ENCODE measurements around the gene EYA3. TPM values are rescaled to one million over a fixed set of nuclear protein-coding genes. Genes with fewer than 3 reads are reported as not detected.

Gene EYA3
- total and polyA plus RNA-seq, 10 of the 15 experiments (the other 5 are each of a cell fraction or from before 2014, with no cell fraction given), result 13.0 to 46.6 (median 23.4) TPM

DNA sequence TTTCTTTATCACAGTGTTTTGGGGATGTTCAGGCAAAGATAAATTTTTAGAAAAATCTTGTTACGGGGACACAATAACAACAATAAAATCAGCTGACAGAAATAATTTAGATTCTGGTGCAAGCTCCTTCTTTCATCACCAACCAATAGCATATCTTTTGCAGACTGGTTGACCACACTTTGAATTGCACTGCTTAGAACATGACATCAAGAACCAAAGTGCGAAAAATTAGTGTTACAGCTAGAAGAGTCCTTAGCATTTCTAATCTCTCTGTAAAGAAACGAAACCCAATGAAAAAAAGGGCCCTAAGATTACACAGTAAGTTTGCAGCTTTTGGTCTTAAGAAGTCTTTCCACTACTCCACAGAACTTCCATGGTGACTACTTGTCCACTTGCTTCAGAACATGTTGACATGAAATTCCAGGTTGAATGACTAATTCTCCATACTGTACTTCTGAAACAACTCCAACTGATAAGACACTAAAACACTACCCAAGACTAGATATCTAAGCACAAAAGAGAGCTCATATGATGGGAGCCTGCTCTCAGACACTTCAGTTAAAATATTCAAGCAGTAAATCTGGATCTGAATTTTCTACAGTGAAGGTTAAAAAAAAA lies 97.4 kb downstream of the EYA3 start:
- 73% methylated on average over 3 of the region's 3 CpGs for WGBS (ENCODE audit: insufficient coverage, insufficient replicate concordance, low lambda C conversion rate, missing lambda C conversion rate)
- RAD21 ChIA-PET (ENCODE audit: unreplicated experiment), result interaction anchor here (0.7 kb wide), 1 partner anchor 159 kb away, joined by 3 read pairs; no protein-coding TSS in a partner anchor
- H3K4me2 ChIP-seq (ENCODE audit: control insufficient read depth, insufficient read depth), result no peak overlapping the region
- no peak overlapping the region for H3K27ac ChIP-seq (ENCODE audit: control insufficient read depth, insufficient read depth)
- intact Hi-C loops (cut with micrococcal nuclease; ENCODE audit: unreplicated experiment) (no loop called here), in situ Hi-C loops (cut with MboI) (no loop called here)
- no peak for FAIRE-seq
- no peaks in the 10 kb centered on the region for H3K79me2 ChIP-seq (ENCODE audit: control insufficient read depth, insufficient read depth, low read length)
- H3K27me3 ChIP-seq (replicated peaks in 1 of 2; ENCODE audit: control insufficient read depth in 2 of 2, insufficient read depth in 2 of 2, low read length in 1 of 2), result no peaks in the 10 kb centered on the region
- H2AFZ ChIP-seq (ENCODE audit: control insufficient read depth, low read depth, low read length), result no peak overlapping the region
- peaks cover 7 to 32% of the 10 kb centered on the region in 2 experiments for H3K36me3 ChIP-seq (ENCODE audit: control insufficient read depth in 2 of 2, insufficient read depth in 2 of 2, low read length in 1 of 2)
- ATAC-seq, result no peak
- TF ChIP-seq, protein P1, sequence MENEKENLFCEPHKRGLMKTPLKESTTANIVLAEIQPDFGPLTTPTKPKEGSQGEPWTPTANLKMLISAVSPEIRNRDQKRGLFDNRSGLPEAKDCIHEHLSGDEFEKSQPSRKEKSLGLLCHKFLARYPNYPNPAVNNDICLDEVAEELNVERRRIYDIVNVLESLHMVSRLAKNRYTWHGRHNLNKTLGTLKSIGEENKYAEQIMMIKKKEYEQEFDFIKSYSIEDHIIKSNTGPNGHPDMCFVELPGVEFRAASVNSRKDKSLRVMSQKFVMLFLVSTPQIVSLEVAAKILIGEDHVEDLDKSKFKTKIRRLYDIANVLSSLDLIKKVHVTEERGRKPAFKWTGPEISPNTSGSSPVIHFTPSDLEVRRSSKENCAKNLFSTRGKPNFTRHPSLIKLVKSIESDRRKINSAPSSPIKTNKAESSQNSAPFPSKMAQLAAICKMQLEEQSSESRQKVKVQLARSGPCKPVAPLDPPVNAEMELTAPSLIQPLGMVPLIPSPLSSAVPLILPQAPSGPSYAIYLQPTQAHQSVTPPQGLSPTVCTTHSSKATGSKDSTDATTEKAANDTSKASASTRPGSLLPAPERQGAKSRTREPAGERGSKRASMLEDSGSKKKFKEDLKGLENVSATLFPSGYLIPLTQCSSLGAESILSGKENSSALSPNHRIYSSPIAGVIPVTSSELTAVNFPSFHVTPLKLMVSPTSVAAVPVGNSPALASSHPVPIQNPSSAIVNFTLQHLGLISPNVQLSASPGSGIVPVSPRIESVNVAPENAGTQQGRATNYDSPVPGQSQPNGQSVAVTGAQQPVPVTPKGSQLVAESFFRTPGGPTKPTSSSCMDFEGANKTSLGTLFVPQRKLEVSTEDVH (IDR thresholded peaks at IDR 0.05; ENCODE audit: low read depth, partially characterized antibody), result no peak
- TF ChIP-seq, protein P2, sequence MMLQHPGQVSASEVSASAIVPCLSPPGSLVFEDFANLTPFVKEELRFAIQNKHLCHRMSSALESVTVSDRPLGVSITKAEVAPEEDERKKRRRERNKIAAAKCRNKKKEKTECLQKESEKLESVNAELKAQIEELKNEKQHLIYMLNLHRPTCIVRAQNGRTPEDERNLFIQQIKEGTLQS (IDR thresholded peaks at IDR 0.05; ENCODE audit: borderline replicate concordance, extremely low read depth, low read depth, low read length), result no peak
- no peak for TF ChIP-seq BACH1 (IDR thresholded peaks at IDR 0.05; ENCODE audit: borderline replicate concordance)
- TF ChIP-seq MXI1 (IDR thresholded peaks at IDR 0.05; ENCODE audit: low read depth, low read length), result no peak
- TF ChIP-seq CBFB (IDR thresholded peaks at IDR 0.05; ENCODE audit: low read depth), result no peak
- no peak for TF ChIP-seq RB1 (IDR thresholded peaks at IDR 0.05; ENCODE audit: borderline replicate concordance)
- TF ChIP-seq, protein P3, sequence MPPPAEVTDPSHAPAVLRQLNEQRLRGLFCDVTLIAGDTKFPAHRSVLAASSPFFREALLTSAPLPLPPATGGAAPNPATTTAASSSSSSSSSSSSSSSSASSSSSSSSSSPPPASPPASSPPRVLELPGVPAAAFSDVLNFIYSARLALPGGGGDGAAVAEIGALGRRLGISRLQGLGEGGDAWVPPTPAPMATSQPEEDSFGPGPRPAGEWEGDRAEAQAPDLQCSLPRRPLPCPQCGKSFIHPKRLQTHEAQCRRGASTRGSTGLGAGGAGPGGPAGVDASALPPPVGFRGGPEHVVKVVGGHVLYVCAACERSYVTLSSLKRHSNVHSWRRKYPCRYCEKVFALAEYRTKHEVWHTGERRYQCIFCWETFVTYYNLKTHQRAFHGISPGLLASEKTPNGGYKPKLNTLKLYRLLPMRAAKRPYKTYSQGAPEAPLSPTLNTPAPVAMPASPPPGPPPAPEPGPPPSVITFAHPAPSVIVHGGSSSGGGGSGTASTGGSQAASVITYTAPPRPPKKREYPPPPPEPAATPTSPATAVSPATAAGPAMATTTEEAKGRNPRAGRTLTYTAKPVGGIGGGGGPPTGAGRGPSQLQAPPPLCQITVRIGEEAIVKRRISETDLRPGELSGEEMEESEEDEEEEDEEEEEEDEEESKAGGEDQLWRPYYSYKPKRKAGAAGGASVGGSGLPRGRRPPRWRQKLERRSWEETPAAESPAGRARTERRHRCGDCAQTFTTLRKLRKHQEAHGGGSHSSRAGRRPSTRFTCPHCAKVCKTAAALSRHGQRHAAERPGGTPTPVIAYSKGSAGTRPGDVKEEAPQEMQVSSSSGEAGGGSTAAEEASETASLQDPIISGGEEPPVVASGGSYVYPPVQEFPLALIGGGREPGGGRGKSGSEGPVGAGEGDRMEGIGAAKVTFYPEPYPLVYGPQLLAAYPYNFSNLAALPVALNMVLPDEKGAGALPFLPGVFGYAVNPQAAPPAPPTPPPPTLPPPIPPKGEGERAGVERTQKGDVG (CRISPR knock-in tag; IDR thresholded peaks at IDR 0.05), result no peak
- TF ChIP-seq, protein P4, sequence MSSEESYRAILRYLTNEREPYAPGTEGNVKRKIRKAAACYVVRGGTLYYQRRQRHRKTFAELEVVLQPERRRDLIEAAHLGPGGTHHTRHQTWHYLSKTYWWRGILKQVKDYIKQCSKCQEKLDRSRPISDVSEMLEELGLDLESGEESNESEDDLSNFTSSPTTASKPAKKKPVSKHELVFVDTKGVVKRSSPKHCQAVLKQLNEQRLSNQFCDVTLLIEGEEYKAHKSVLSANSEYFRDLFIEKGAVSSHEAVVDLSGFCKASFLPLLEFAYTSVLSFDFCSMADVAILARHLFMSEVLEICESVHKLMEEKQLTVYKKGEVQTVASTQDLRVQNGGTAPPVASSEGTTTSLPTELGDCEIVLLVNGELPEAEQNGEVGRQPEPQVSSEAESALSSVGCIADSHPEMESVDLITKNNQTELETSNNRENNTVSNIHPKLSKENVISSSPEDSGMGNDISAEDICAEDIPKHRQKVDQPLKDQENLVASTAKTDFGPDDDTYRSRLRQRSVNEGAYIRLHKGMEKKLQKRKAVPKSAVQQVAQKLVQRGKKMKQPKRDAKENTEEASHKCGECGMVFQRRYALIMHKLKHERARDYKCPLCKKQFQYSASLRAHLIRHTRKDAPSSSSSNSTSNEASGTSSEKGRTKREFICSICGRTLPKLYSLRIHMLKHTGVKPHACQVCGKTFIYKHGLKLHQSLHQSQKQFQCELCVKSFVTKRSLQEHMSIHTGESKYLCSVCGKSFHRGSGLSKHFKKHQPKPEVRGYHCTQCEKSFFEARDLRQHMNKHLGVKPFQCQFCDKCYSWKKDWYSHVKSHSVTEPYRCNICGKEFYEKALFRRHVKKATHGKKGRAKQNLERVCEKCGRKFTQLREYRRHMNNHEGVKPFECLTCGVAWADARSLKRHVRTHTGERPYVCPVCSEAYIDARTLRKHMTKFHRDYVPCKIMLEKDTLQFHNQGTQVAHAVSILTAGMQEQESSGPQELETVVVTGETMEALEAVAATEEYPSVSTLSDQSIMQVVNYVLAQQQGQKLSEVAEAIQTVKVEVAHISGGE (CRISPR knock-in tag; IDR thresholded peaks at IDR 0.05), result no peak
- TF ChIP-seq ZNF207 (IDR thresholded peaks at IDR 0.05; ENCODE audit: borderline replicate concordance), result no peak
- TF ChIP-seq GATAD2B (conservative IDR thresholded peaks at IDR 0.05; ENCODE audit: low read depth), result no peak
- no peak for TF ChIP-seq PAX5 (IDR thresholded peaks at IDR 0.05; ENCODE audit: borderline replicate concordance, low read depth, low read length)
- no peak for TF ChIP-seq NFIC (IDR thresholded peaks at IDR 0.05; ENCODE audit: low read depth, low read length)
- TF ChIP-seq CBX3 (IDR thresholded peaks at IDR 0.05; ENCODE audit: borderline replicate concordance, low read depth), result no peak
- no TSS peak for BruUV-seq (replicated peaks)
- H3K4me1 ChIP-seq (ENCODE audit: control insufficient read depth, insufficient read depth, low read length), result no peaks in the 10 kb centered on the region
- CTCF ChIA-PET, result interaction anchor here (0.6 to 0.7 kb wide), 2 partner anchors 14 to 111 kb away, joined by 3 read pairs; no protein-coding TSS in a partner anchor
- DNase-seq (ENCODE audit: low read depth, low spot score), result no peak
- H4K20me1 ChIP-seq (ENCODE audit: control insufficient read depth, insufficient read depth), result no peaks in the 10 kb centered on the region
- no peak overlapping the region for H3K4me3 ChIP-seq
- POLR2A ChIA-PET, result interaction anchor here (0.6 to 0.7 kb wide), 2 partner anchors 181 to 876 kb away, joined by 3 to 7 read pairs; no protein-coding TSS in a partner anchor
- H3K9me3 ChIP-seq (replicated peaks; ENCODE audit: control insufficient read depth, insufficient read depth, low read length), result no peaks in the 10 kb centered on the region
- SMC1A ChIA-PET (ENCODE audit: uncharacterized antibody, unreplicated experiment), result interaction anchor here (0.8 to 1.4 kb wide), 2 partner anchors 10 to 236 kb away, joined by 3 read pairs; no protein-coding TSS in a partner anchor
- no peak overlapping the region for H3K9ac ChIP-seq (ENCODE audit: control insufficient read depth, insufficient read depth, low read length)
